Loucy (cell line): ENCODE data around the gene AKAP6.

Source experiments
- CTCF ChIP-seq: fragments of 200-600 bp; sonication (generic); conservative IDR thresholded peaks from 2 replicates; pipeline ENCODE4 v1.5.1; 2014; ENCODE audit warnings: mild to moderate bottlenecking, antibody characterized with exemption, low read length
- EZH2phosphoT487 ChIP-seq: fragments of 200-600 bp; IDR thresholded peaks from 2 replicates; pipeline ENCODE4 v1.6.1; 2018; ENCODE audit warnings: antibody characterized with exemption, mild to moderate bottlenecking, moderate library complexity, borderline replicate concordance

GRCh38 chr14:32329146-32329545 lies at the start of gene AKAP6:
- no peak for TF ChIP-seq CTCF
- TF ChIP-seq EZH2phosphoT487: no peak
